Measurements from ENCODE around the gene EFHC2. TPM values are rescaled to one million over a fixed set of nuclear protein-coding genes. Genes with fewer than 3 reads are reported as not detected.
"Not testable (repeated sequence)": the region's sequence is repeated elsewhere in the genome, so short reads cannot be mapped to it uniquely, and the experiment has no call there.

EFHC2 gene
- total and polyA plus RNA-seq, 4 donors = 0.10 to 0.84 (median 0.81) TPM; not detected in 1

DNA sequence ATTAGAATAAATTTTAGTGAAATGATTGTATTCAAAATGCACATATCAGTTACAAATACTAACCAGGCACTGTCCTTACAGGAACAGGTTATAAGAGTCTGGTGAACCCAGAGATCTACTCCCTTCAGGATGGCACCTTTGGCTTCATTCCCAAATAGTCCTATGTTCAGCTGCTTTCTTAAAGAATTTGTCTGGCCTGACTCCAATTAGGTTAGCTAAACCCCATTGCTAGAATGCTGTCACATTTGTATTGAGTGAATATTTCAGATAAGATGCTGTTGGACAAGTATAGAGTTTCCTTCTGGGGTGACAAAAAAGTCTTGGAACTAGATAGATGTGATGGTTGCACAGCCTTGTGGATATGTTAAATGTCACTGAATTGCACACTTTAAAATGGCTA, 69.4 kb downstream of the EFHC2 start:
- ATAC-seq (ENCODE audit: low FRiP score) = no peak
- no peaks in the 10 kb centered on the region for H3K36me3 ChIP-seq (ENCODE audit: control insufficient read depth in 1 of 2, insufficient read depth in 2 of 2, low read length in 1 of 2)
- no peak overlapping the region for H3K27ac ChIP-seq (ENCODE audit: low read depth in 1 of 2, low read length in 2 of 2)
- H3K4me3 ChIP-seq (ENCODE audit: low read length in 2 of 2) = no peak overlapping the region
- no peaks in the 10 kb centered on the region for H3K27me3 ChIP-seq (ENCODE audit: control insufficient read depth in 1 of 2, insufficient read depth in 2 of 2, low read length in 1 of 2)
- no peak for DNase-seq
- H3K9me3 ChIP-seq (ENCODE audit: control insufficient read depth, low read length) = no peaks in the 10 kb centered on the region
- no peaks in the 10 kb centered on the region for H3K4me1 ChIP-seq (ENCODE audit: control insufficient read depth in 1 of 2, insufficient read depth in 2 of 2, low read length in 2 of 2)
- intact Hi-C loops (cut with DNase I) = no loop called here

- Histone ChIP-seq H3K27ac (ENCODE audit: low read depth in 1 of 2, low read length in 2 of 2) (no peak overlapping the region), H3K27me3 (ENCODE audit: control insufficient read depth in 1 of 2, insufficient read depth in 2 of 2, low read length in 1 of 2) (no peaks in the 10 kb centered on the region), H3K36me3 (ENCODE audit: control insufficient read depth in 1 of 2, insufficient read depth in 2 of 2, low read length in 1 of 2) (no peaks in the 10 kb centered on the region), H3K9me3 (ENCODE audit: control insufficient read depth, low read length) (no peaks in the 10 kb centered on the region), H3K4me3 (ENCODE audit: low read length in 2 of 2) (no peak overlapping the region), H3K4me1 (ENCODE audit: control insufficient read depth in 1 of 2, insufficient read depth in 2 of 2, low read length in 2 of 2) (no peaks in the 10 kb centered on the region)
- intact Hi-C loops (cut with DNase I) = no loop called here
- no peak for ATAC-seq (ENCODE audit: low FRiP score)
- no peak for DNase-seq
- WGBS, 2 donors = 80 to 94% methylated on average over 3 of the region's 3 CpGs
Observed at GRCh38 chrX:44267861-44268260, 75.6 kb downstream of the EFHC2 start.

- WGBS, 2 donors = 8 to 10% methylated on average over 2 of the region's 2 CpGs
- intact Hi-C loops (cut with DNase I) = no loop called here
- no peaks in the 10 kb centered on the region for H3K27me3 ChIP-seq (ENCODE audit: control insufficient read depth in 1 of 2, insufficient read depth in 2 of 2, low read length in 1 of 2)
- H3K27ac ChIP-seq (ENCODE audit: low read depth in 1 of 2, low read length in 2 of 2) = no peak overlapping the region
- no peaks in the 10 kb centered on the region for H3K4me1 ChIP-seq (ENCODE audit: control insufficient read depth in 1 of 2, insufficient read depth in 2 of 2, low read length in 2 of 2)
- ATAC-seq (ENCODE audit: low FRiP score) (no peak), DNase-seq (no peak)
- no peak overlapping the region for H3K4me3 ChIP-seq (ENCODE audit: low read length in 2 of 2)
- H3K36me3 ChIP-seq (ENCODE audit: control insufficient read depth in 1 of 2, insufficient read depth in 2 of 2, low read length in 1 of 2) = no peaks in the 10 kb centered on the region
- H3K9me3 ChIP-seq (ENCODE audit: control insufficient read depth, low read length) = no peaks in the 10 kb centered on the region
Observed at GRCh38 chrX:44267116-44267515, 76.4 kb downstream of the EFHC2 start.

DNA sequence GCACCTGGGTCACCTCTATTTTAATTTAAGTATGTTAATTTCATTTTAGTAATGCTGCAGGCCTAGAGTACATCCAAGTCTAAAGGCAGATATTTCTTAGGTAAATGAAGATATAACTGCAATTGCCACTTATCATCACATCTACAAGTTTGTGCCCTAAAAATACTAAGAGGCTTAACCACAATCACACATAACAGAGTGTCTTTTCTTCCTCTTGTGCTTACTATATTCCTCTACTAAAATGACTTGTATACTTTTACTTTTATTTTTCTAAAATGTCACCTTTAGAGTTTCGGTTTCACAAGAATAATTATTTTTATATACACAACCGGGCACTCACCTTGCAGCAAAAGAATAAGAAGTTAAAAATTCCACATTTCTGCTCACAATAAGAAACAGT, 77.9 kb downstream of the EFHC2 start:
- WGBS, 2 donors = 81 to 94% methylated on average over 2 of the region's 2 CpGs
- Histone ChIP-seq H3K4me1 (ENCODE audit: control insufficient read depth in 1 of 2, insufficient read depth in 2 of 2, low read length in 2 of 2) (no peaks in the 10 kb centered on the region), H3K27me3 (ENCODE audit: control insufficient read depth in 1 of 2, insufficient read depth in 2 of 2, low read length in 1 of 2) (no peaks in the 10 kb centered on the region), H3K4me3 (ENCODE audit: low read length in 2 of 2) (no peak overlapping the region), H3K9me3 (ENCODE audit: control insufficient read depth, low read length) (no peaks in the 10 kb centered on the region), H3K36me3 (ENCODE audit: control insufficient read depth in 1 of 2, insufficient read depth in 2 of 2, low read length in 1 of 2) (no peaks in the 10 kb centered on the region), H3K27ac (ENCODE audit: low read depth in 1 of 2, low read length in 2 of 2) (no peak overlapping the region)
- ATAC-seq (ENCODE audit: low FRiP score) (no peak), DNase-seq (no peak)
- intact Hi-C loops (cut with DNase I) = no loop called here

DNA sequence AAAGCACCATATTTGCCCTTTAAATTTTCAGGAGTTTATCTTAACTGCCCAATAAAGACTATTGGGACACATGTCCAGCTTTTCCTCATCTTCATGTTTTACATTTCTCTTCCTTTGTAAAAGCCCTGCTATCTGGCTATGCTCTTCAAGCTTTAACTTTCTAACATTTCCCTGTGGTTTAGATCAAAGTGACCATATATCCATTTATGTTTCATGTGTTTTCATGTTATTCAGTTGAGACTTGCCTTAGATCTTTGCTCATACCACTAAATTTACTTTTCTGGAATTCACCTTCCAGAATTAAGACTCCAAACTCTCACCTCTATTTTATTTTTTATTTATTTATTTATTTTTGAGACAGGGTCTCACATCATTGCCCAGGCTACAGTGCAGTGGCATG, 78.5 kb downstream of the EFHC2 start:
- H3K9me3 ChIP-seq (ENCODE audit: control insufficient read depth, low read length) = no peaks in the 10 kb centered on the region
- H3K27ac ChIP-seq (ENCODE audit: low read depth in 1 of 2, low read length in 2 of 2) = no peak overlapping the region
- intact Hi-C loops (cut with DNase I) = no loop called here
- ATAC-seq (ENCODE audit: low FRiP score) (no peak), DNase-seq (no peak)
- no peaks in the 10 kb centered on the region for H3K4me1 ChIP-seq (ENCODE audit: control insufficient read depth in 1 of 2, insufficient read depth in 2 of 2, low read length in 2 of 2)
- H3K4me3 ChIP-seq (ENCODE audit: low read length in 2 of 2) = no peak overlapping the region
- H3K36me3 ChIP-seq (ENCODE audit: control insufficient read depth in 1 of 2, insufficient read depth in 2 of 2, low read length in 1 of 2) = no peaks in the 10 kb centered on the region
- no peaks in the 10 kb centered on the region for H3K27me3 ChIP-seq (ENCODE audit: control insufficient read depth in 1 of 2, insufficient read depth in 2 of 2, low read length in 1 of 2)

DNA sequence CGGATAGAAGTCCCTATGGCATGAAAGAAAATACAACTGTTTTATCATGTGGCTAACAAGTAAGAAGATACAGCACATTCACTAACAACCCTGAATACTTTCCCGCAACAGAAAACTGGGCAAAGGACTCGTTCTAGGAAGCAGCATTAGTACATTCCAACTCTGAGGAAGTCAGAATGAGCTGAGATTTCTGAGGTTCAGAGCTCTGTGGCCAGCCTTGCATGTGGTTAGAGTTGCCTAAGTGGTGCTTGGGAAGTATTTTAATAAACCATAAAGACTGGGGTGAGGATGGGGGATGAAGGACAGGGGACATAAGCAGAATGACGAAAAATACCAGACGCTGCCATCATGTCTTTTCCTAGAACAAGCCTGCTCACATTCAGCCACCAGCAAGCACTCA, 82.2 kb downstream of the EFHC2 start:
- WGBS, 2 donors = 82 to 87% methylated on average over 5 of the region's 5 CpGs

GRCh38 chrX:44260609-44261008, 82.9 kb downstream of the EFHC2 start:
- Histone ChIP-seq H3K27me3 (ENCODE audit: control insufficient read depth in 1 of 2, insufficient read depth in 2 of 2, low read length in 1 of 2) (no peaks in the 10 kb centered on the region), H3K4me1 (ENCODE audit: control insufficient read depth in 1 of 2, insufficient read depth in 2 of 2, low read length in 2 of 2) (no peaks in the 10 kb centered on the region), H3K4me3 (ENCODE audit: low read length in 2 of 2) (no peak overlapping the region), H3K36me3 (ENCODE audit: control insufficient read depth in 1 of 2, insufficient read depth in 2 of 2, low read length in 1 of 2) (no peaks in the 10 kb centered on the region), H3K9me3 (ENCODE audit: control insufficient read depth, low read length) (no peaks in the 10 kb centered on the region), H3K27ac (ENCODE audit: low read depth in 1 of 2, low read length in 2 of 2) (no peak overlapping the region)
- intact Hi-C loops (cut with DNase I) = no loop called here
- ATAC-seq (ENCODE audit: low FRiP score) = no peak
- DNase-seq = no peak

More for the DNA sequence above, 82.2 kb downstream of the EFHC2 start:
- Histone ChIP-seq H3K36me3 (ENCODE audit: control insufficient read depth in 1 of 2, insufficient read depth in 2 of 2, low read length in 1 of 2) (no peaks in the 10 kb centered on the region), H3K27me3 (ENCODE audit: control insufficient read depth in 1 of 2, insufficient read depth in 2 of 2, low read length in 1 of 2) (no peaks in the 10 kb centered on the region), H3K4me3 (ENCODE audit: low read length in 2 of 2) (no peak overlapping the region), H3K4me1 (ENCODE audit: control insufficient read depth in 1 of 2, insufficient read depth in 2 of 2, low read length in 2 of 2) (no peaks in the 10 kb centered on the region), H3K27ac (ENCODE audit: low read depth in 1 of 2, low read length in 2 of 2) (no peak overlapping the region), H3K9me3 (ENCODE audit: control insufficient read depth, low read length) (no peaks in the 10 kb centered on the region)
- intact Hi-C loops (cut with DNase I) = no loop called here
- ATAC-seq (ENCODE audit: low FRiP score) (no peak), DNase-seq (no peak)

DNA sequence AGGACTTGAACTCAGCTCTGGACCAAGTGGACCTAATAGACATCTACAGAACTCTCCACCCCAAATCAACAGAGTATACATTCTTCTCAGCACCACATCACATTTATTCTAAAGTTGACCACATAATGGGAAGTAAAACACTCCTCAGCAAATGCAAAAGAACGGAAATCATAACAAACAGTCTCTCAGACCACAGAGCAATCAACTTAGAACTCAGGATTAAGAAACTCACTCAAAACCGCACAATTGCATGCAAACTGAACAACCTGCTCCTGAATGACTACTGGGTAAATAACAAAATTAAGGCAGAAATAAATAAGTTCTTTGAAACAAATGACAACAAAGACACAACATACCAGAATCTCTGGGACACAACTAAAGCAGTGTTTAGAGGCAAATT, 87.7 kb downstream of the EFHC2 start:
- H3K27me3 ChIP-seq (ENCODE audit: control insufficient read depth in 1 of 2, insufficient read depth in 2 of 2, low read length in 1 of 2); H3K4me1 ChIP-seq (ENCODE audit: control insufficient read depth in 1 of 2, insufficient read depth in 2 of 2, low read length in 2 of 2); H3K9me3 ChIP-seq (ENCODE audit: control insufficient read depth, low read length); ATAC-seq (ENCODE audit: low FRiP score); DNase-seq; H3K27ac ChIP-seq (ENCODE audit: low read depth in 1 of 2, low read length in 2 of 2); H3K36me3 ChIP-seq (ENCODE audit: control insufficient read depth in 1 of 2, insufficient read depth in 2 of 2, low read length in 1 of 2); intact Hi-C loops (cut with DNase I); H3K4me3 ChIP-seq (ENCODE audit: low read length in 2 of 2): not testable (repeated sequence)
- 86 to 95% methylated on average over 2 of the region's 2 CpGs for WGBS, 2 donors

DNA sequence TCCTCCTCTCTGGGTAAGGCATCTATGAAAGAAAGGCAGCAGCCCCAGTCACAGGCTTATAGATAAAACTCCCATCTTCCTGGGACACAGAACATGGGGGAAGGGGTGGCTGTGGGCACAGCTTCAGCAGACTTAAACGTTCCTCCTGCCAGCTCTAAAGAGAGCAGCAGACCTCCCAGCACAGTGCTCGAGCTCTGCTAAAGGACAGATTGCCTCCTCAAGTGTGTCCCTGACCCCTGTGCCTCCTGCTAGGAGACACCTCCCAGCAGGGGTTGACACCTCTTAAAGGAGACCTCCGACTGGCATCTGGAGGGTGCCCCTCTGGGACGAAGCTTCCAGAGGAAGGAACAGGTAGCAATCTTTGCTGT, 89.9 kb downstream of the EFHC2 start:
- 35 to 45% methylated on average over 4 of the region's 4 CpGs for WGBS, 2 donors

More for the DNA sequence above, 89.9 kb downstream of the EFHC2 start:
- DNase-seq (no peak), ATAC-seq (ENCODE audit: low FRiP score) (no peak)
- Histone ChIP-seq H3K4me1 (ENCODE audit: control insufficient read depth in 1 of 2, insufficient read depth in 2 of 2, low read length in 2 of 2) (no peaks in the 10 kb centered on the region), H3K27ac (ENCODE audit: low read depth in 1 of 2, low read length in 2 of 2) (no peak overlapping the region), H3K36me3 (ENCODE audit: control insufficient read depth in 1 of 2, insufficient read depth in 2 of 2, low read length in 1 of 2) (no peaks in the 10 kb centered on the region), H3K9me3 (ENCODE audit: control insufficient read depth, low read length) (no peaks in the 10 kb centered on the region), H3K27me3 (ENCODE audit: control insufficient read depth in 1 of 2, insufficient read depth in 2 of 2, low read length in 1 of 2) (no peaks in the 10 kb centered on the region), H3K4me3 (ENCODE audit: low read length in 2 of 2) (peak overlapping the region in 1 of 2 donors; percentile 9)
- intact Hi-C loops (cut with DNase I) = no loop called here
